Keratinocyte (primary cell): Measurements from ENCODE around the gene DTNBP1.

ENCODE experiments used
- CTCF ChIP-seq, 3 experiments: IDR thresholded peaks in 1 of 3; conservative IDR thresholded peaks in 1 of 3; optimal IDR thresholded peaks in 1 of 3; 2 replicates in 2 of 3; 3 replicates in 1 of 3; pipeline versions ENCODE3 to v1.5.1; 2011; ENCODE audit warnings: low read length in 3 of 3, mild to moderate bottlenecking in 3 of 3, moderate library complexity in 2 of 3, control low read depth in 1 of 3, inconsistent platforms in 1 of 3; ENCODE audit not compliant: insufficient read depth in 2 of 3; ENCODE audit errors: extremely low read depth in 1 of 3
- EZH2 ChIP-seq: IDR thresholded peaks from one replicate; pipeline ENCODE4 v1.6.1; 2012; ENCODE audit warnings: inconsistent platforms, mild to moderate bottlenecking, low read length, moderate library complexity

- TF ChIP-seq CTCF (optimal IDR thresholded peaks at IDR 0.05 in 1 of 3, IDR thresholded peaks at IDR 0.05 in 1 of 3, conservative IDR thresholded peaks at IDR 0.05 in 1 of 3; ENCODE audit: extremely low read depth in 1 of 3, insufficient read depth in 2 of 3, low read length in 3 of 3) (no peak), EZH2 (no peak)
Observed at GRCh38 chr6:15668918-15669317, 6.1 kb upstream of the DTNBP1 start.
